ENCODE data around the gene NCKIPSD. TPM values are rescaled to one million over a fixed set of nuclear protein-coding genes. Genes with fewer than 3 reads are reported as not detected.

NCKIPSD gene
- total RNA-seq, 3 donors from 2014 or later (not counting 1 experiment from before 2014, with no cell fraction given): 12.2 to 14.1 (median 12.8) TPM

DNA sequence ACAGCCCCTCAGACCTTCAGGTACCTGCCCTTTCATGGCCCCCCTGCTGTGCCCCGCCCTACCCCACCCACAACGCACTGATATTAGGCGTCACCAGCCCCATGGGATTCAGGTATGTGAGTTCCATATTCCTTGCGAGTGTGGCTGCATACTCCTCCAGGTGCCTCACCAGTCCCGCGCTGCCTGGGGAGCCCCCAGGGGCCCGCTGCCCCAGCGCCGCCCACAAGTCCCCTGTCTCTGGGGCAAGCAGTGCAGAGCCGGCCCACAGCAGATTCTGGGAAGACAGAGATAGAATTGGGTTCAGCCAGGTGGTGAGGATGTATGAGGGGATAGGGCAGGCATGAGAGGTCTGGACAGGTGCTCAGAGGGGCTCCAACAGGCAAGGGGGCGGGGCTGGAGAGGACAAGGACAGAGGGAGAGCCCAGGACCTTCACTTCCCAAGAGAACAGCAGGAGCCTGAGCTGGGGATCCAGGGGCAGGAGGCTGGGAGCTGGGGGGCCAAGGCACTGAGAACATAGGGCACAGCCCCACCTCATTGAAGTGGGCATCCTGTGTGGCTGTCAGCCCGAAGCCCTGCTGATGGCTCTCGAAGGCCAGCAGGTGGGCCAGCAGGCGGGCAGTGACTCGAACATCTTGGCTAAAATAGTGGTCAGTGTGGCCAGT lies 37.4 kb downstream of the NCKIPSD start:
- Mint-ChIP-seq H3K4me1 (no peaks in the 10 kb centered on the region), H3K36me3 (no peaks in the 10 kb centered on the region), H3K4me3 (no peak overlapping the region), H3K27ac (no peak overlapping the region), H3K27me3 (ENCODE audit: low read depth in 2 of 2) (peaks cover 0 to 4% of the 10 kb centered on the region in 2 donors), H3K9me3 (no peaks in the 10 kb centered on the region)
- Histone ChIP-seq H3K27me3 (ENCODE audit: control insufficient read depth, insufficient read depth, low read length) (no peaks in the 10 kb centered on the region), H3K36me3 (ENCODE audit: control insufficient read depth, insufficient read depth, low read length) (no peaks in the 10 kb centered on the region), H3K4me3 (ENCODE audit: low read length) (no peak overlapping the region), H3K9me3 (ENCODE audit: control insufficient read depth, insufficient read depth, low read length) (no peaks in the 10 kb centered on the region), H3K27ac (ENCODE audit: low read length) (no peak overlapping the region), H3K4me1 (ENCODE audit: control insufficient read depth, insufficient read depth, low read length) (no peaks in the 10 kb centered on the region)
- intact Hi-C loops (cut with micrococcal nuclease): no loop called here
- no peak for ATAC-seq
- no peak for DNase-seq
- TF ChIP-seq, protein P1, sequence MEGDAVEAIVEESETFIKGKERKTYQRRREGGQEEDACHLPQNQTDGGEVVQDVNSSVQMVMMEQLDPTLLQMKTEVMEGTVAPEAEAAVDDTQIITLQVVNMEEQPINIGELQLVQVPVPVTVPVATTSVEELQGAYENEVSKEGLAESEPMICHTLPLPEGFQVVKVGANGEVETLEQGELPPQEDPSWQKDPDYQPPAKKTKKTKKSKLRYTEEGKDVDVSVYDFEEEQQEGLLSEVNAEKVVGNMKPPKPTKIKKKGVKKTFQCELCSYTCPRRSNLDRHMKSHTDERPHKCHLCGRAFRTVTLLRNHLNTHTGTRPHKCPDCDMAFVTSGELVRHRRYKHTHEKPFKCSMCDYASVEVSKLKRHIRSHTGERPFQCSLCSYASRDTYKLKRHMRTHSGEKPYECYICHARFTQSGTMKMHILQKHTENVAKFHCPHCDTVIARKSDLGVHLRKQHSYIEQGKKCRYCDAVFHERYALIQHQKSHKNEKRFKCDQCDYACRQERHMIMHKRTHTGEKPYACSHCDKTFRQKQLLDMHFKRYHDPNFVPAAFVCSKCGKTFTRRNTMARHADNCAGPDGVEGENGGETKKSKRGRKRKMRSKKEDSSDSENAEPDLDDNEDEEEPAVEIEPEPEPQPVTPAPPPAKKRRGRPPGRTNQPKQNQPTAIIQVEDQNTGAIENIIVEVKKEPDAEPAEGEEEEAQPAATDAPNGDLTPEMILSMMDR (IDR thresholded peaks at IDR 0.05): no peak
- 91% methylated on average over 15 of the region's 15 CpGs for WGBS (ENCODE audit: insufficient coverage)

DNA sequence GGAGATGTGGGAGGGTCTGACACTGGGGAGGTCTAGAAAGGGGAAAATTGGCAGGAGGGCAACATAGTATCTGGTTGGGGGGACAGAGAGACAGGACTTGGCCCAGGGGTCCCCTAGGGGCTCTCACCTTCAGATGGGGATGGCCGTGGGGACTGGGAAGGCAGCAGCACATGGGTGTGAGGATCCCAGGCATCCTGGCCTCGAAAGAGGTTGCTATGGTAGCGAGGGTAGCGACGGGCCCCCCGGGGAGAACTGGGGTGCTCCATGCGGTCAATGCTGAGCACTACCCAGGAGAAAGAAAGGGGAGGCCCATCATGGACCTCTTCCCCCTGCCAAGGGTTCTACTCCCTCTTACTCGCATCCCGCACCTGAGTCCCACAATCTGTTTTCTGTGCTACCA lies 38.0 kb downstream of the NCKIPSD start:
- no peaks in the 10 kb centered on the region for H3K36me3 ChIP-seq (ENCODE audit: control insufficient read depth, insufficient read depth, low read length)
- no peaks in the 10 kb centered on the region for H3K9me3 ChIP-seq (ENCODE audit: control insufficient read depth, insufficient read depth, low read length)
- H3K9me3 Mint-ChIP-seq: no peaks in the 10 kb centered on the region
- peaks cover 0 to 2% of the 10 kb centered on the region in 2 donors for H3K27me3 Mint-ChIP-seq (ENCODE audit: low read depth in 2 of 2)
- H3K36me3 Mint-ChIP-seq: no peaks in the 10 kb centered on the region
- H3K27ac ChIP-seq (ENCODE audit: low read length): no peak overlapping the region
- H3K27ac Mint-ChIP-seq: no peak overlapping the region
- intact Hi-C loops (cut with micrococcal nuclease): no loop called here
- H3K4me3 Mint-ChIP-seq: no peak overlapping the region
- no peak for DNase-seq
- H3K4me1 ChIP-seq (ENCODE audit: control insufficient read depth, insufficient read depth, low read length): no peaks in the 10 kb centered on the region
- WGBS (ENCODE audit: insufficient coverage): 94% methylated on average over 9 of the region's 9 CpGs
- TF ChIP-seq, protein P1 (IDR thresholded peaks at IDR 0.05): no peak
- no peaks in the 10 kb centered on the region for H3K4me1 Mint-ChIP-seq
- H3K27me3 ChIP-seq (ENCODE audit: control insufficient read depth, insufficient read depth, low read length): no peaks in the 10 kb centered on the region
- no peak overlapping the region for H3K4me3 ChIP-seq (ENCODE audit: low read length)
- no peak for ATAC-seq

DNA sequence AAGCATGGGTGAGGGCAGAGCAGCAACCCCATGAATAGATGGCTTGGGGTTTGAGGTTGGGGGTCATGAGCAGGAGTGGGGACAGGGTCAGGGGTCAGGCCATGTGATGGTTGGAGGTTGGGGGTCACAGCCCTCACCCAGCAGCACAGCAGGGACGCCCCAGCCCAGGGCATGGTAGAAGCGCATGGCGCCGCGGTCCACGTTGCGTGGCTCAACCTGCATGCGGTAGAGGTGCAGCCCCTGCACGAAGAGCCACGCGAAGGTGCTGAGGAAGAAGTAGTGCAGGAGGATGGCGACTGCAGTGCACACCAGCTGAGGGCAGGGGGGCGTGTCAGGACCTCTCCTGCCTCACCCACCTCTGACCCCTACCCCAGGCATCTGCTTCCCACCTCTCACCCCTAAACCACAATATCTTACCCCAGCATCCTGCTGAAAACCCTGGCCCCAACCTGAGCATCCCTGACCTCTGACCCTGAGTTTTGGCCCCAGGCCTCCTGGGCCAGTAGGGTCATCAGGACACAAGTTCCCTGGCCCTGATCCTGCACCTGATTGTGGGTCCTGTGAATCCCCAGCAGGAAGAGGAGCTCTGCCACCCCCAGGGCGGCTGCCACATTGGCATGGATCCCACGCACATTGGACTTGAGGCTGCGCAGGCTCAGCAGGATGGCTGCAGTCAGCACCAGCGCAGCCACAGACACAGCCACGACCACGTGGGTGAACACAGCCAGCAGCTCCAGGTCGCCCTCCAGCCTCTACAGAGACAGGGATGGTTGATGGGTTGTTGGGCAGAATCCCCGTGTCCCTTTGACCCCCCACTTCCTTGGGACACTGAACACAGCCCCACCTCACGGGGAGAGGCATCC lies 40.6 kb downstream of the NCKIPSD start:
- WGBS (ENCODE audit: insufficient coverage): 92% methylated on average over 22 of the region's 22 CpGs
- no peak overlapping the region for H3K27ac ChIP-seq (ENCODE audit: low read length)
- H3K4me1 ChIP-seq (ENCODE audit: control insufficient read depth, insufficient read depth, low read length): no peaks in the 10 kb centered on the region
- Mint-ChIP-seq H3K4me3 (no peak overlapping the region), H3K36me3 (no peaks in the 10 kb centered on the region), H3K4me1 (no peaks in the 10 kb centered on the region), H3K27me3 (ENCODE audit: low read depth in 2 of 2) (no peaks in the 10 kb centered on the region), H3K9me3 (no peaks in the 10 kb centered on the region), H3K27ac (no peak overlapping the region)
- TF ChIP-seq, protein P1 (IDR thresholded peaks at IDR 0.05): no peak
- DNase-seq (no peak), ATAC-seq (no peak)
- intact Hi-C loops (cut with micrococcal nuclease): no loop called here
- H3K36me3 ChIP-seq (ENCODE audit: control insufficient read depth, insufficient read depth, low read length): no peaks in the 10 kb centered on the region
- H3K27me3 ChIP-seq (ENCODE audit: control insufficient read depth, insufficient read depth, low read length): no peaks in the 10 kb centered on the region
- no peak overlapping the region for H3K4me3 ChIP-seq (ENCODE audit: low read length)
- H3K9me3 ChIP-seq (ENCODE audit: control insufficient read depth, insufficient read depth, low read length): no peaks in the 10 kb centered on the region
